Globus pallidus (tissue), 1 donor: ENCODE data around the gene PKNOX1.
"Not testable (repeated sequence)": the region's sequence is repeated elsewhere in the genome, so short reads cannot be mapped to it uniquely, and the experiment has no call there.

Experiments
- DNase-seq: peaks from one replicate; pipeline ENCODE4 v3.0.0-alpha.2; 2015; ENCODE audit warnings: low spot score

PKNOX1 gene

GRCh38 chr21:42973991-42974831 is at the start of gene PKNOX1:
PKNOX1 (plus strand) TSS chr21:42974562; CDS start chr21:43004382, 29,820 bp downstream.
- DNase-seq, result peak; percentile 99

GRCh38 chr21:42925114-42925926 is 49.0 kb upstream of the PKNOX1 start, which contains the start of gene ERVH48-1:
ERVH48-1 (minus strand) TSS chr21:42925630; CDS start chr21:42919006, 6,624 bp downstream.
- no peak for DNase-seq

GRCh38 chr21:42927474-42928200 is 46.7 kb upstream of the PKNOX1 start:
- DNase-seq, result peak; percentile 87

GRCh38 chr21:42929969-42930368 is 44.4 kb upstream of the PKNOX1 start:
- DNase-seq, result no peak

GRCh38 chr21:42931560-42932235 is 42.7 kb upstream of the PKNOX1 start:
- DNase-seq, result no peak

- DNase-seq, result not testable (repeated sequence)
These were observed 41.8 kb upstream of the PKNOX1 start for GRCh38 chr21:42932378-42933136.

- not testable (repeated sequence) for DNase-seq
These were observed 41.0 kb upstream of the PKNOX1 start for GRCh38 chr21:42933137-42933970.

- not testable (repeated sequence) for DNase-seq
These were observed 40.4 kb upstream of the PKNOX1 start for GRCh38 chr21:42933973-42934372.

GRCh38 chr21:42936360-42936759 is 38.0 kb upstream of the PKNOX1 start:
- DNase-seq, result not testable (repeated sequence)

- not testable (repeated sequence) for DNase-seq
These were observed 37.1 kb upstream of the PKNOX1 start for GRCh38 chr21:42937034-42937940.

GRCh38 chr21:42937960-42938605 is 36.3 kb upstream of the PKNOX1 start:
- DNase-seq, result no peak

- not testable (repeated sequence) for DNase-seq
These were observed 35.8 kb upstream of the PKNOX1 start for GRCh38 chr21:42938606-42938995.

GRCh38 chr21:42939582-42940413 is 34.6 kb upstream of the PKNOX1 start:
- peak; percentile 90 for DNase-seq

GRCh38 chr21:42941696-42942085 is 32.7 kb upstream of the PKNOX1 start:
- DNase-seq, result no peak

GRCh38 chr21:42942244-42942643 is 32.1 kb upstream of the PKNOX1 start:
- no peak for DNase-seq

- not testable (repeated sequence) for DNase-seq
These were observed 25.1 kb upstream of the PKNOX1 start for GRCh38 chr21:42949094-42949755.

GRCh38 chr21:42951193-42951592 is 23.2 kb upstream of the PKNOX1 start:
- not testable (repeated sequence) for DNase-seq
